MM.1S (cell line): Measurements from ENCODE around the gene TMEM242.

Experiments
- EZH2 ChIP-seq: fragments of 300-600 bp; sonication (generic); optimal IDR thresholded peaks from 2 replicates; pipeline ENCODE3; 2017; ENCODE audit warnings: low read depth, mild to moderate bottlenecking, antibody characterized with exemption, low read length, mixed read lengths
- TF ChIP-seq, protein P1 (sequence below): fragments of 300-600 bp; sonication (generic); IDR thresholded peaks from 2 replicates; pipeline ENCODE4 v1.5.1; 2016; ENCODE audit warnings: antibody characterized with exemption, low read length, mixed read lengths

DNA sequence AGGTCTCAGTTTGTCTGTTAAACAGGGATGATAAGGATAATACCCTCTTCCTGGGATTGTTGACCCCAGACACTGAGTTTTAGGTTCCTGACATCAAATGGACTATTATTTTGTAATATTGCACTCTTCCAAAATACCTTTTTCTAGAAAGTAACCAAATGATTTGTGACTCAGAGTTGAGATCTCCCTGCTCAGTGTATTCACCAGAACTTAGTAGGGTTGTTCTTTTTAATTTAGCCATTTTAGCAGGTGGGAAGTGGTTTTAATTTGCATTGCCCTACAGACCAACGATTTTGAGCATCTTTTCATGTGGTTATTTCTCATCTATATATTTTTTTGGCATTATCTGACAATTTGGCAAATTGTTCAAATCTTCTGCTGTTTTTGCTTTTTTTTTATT lies 75.1 kb downstream of the TMEM242 start:
- TF ChIP-seq, protein P1, sequence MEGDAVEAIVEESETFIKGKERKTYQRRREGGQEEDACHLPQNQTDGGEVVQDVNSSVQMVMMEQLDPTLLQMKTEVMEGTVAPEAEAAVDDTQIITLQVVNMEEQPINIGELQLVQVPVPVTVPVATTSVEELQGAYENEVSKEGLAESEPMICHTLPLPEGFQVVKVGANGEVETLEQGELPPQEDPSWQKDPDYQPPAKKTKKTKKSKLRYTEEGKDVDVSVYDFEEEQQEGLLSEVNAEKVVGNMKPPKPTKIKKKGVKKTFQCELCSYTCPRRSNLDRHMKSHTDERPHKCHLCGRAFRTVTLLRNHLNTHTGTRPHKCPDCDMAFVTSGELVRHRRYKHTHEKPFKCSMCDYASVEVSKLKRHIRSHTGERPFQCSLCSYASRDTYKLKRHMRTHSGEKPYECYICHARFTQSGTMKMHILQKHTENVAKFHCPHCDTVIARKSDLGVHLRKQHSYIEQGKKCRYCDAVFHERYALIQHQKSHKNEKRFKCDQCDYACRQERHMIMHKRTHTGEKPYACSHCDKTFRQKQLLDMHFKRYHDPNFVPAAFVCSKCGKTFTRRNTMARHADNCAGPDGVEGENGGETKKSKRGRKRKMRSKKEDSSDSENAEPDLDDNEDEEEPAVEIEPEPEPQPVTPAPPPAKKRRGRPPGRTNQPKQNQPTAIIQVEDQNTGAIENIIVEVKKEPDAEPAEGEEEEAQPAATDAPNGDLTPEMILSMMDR, result no peak
- TF ChIP-seq EZH2, result no peak
